Calu3 (cell line): Measurements from ENCODE around the gene SYNGR1. TPM values are rescaled to one million over a fixed set of nuclear protein-coding genes. Genes with fewer than 3 reads are reported as not detected.

Experiments used
- BruUV-seq: library from RNA; stranded (reverse); fragments of 400-500 nt; replicated peaks from 2 replicates; lab custom pipeline; 2021; lab: Mats Ljungman, UMichigan
- CTCF ChIA-PET: fragments of 300-600 bp; sonication (Branson Sonifier 250); formaldehyde crosslinking; loops from one replicate; lab custom pipeline; 2022; ENCODE audit warnings: antibody characterized with exemption; lab: Charles Lee
- DNase-seq: peaks from one replicate; pipeline ENCODE4 v3.0.0; 2022
- H3K27ac Mint-ChIP-seq: one replicate; pipeline ENCODE4 v1.8.0; 2022; ENCODE audit warnings: mixed read lengths; ENCODE audit not compliant: unreplicated experiment
- H3K27me3 Mint-ChIP-seq: one replicate; pipeline ENCODE4 v1.8.0; 2022; ENCODE audit warnings: mixed read lengths; ENCODE audit not compliant: unreplicated experiment
- H3K36me3 Mint-ChIP-seq: one replicate; pipeline ENCODE4 v1.8.0; 2022; ENCODE audit warnings: mild to moderate bottlenecking, moderate library complexity, mixed read lengths; ENCODE audit not compliant: insufficient read depth, unreplicated experiment
- H3K4me1 Mint-ChIP-seq: one replicate; pipeline ENCODE4 v1.8.0; 2022; ENCODE audit warnings: mild to moderate bottlenecking, low read depth, mixed read lengths; ENCODE audit not compliant: unreplicated experiment
- H3K4me3 Mint-ChIP-seq: one replicate; pipeline ENCODE4 v1.8.0; 2022; ENCODE audit warnings: mild to moderate bottlenecking, low read depth, moderate library complexity, mixed read lengths; ENCODE audit not compliant: unreplicated experiment
- H3K9me3 Mint-ChIP-seq: one replicate; pipeline ENCODE4 v1.8.0; 2022; ENCODE audit warnings: low read depth, mixed read lengths; ENCODE audit not compliant: unreplicated experiment
- CTCF ChIP-seq: fragments of 200-600 bp; IDR thresholded peaks from one replicate; pipeline ENCODE4 v1.8.0; 2022; ENCODE audit warnings: antibody characterized with exemption; ENCODE audit not compliant: unreplicated experiment
- intact Hi-C: fragments of 100-400 bp; cut with micrococcal nuclease; formaldehyde crosslinking; loops from one replicate; pipeline ENCODE4 v1.10.0; 2022; ENCODE audit not compliant: unreplicated experiment
- total RNA-seq: library from RNA; stranded (reverse); gene quantifications from 2 replicates; pipeline ENCODE4 v1.2.3, GENCODE V29; 2022

The SYNGR1 gene
- total RNA-seq, 1 experiment from 2014 or later, result 12.3 TPM

GRCh38 chr22:39418696-39419095 lies 68.9 kb downstream of the SYNGR1 start:
- intact Hi-C loops, result no loop called here
- BruUV-seq, result no TSS peak
- Mint-ChIP-seq H3K36me3 (peaks cover 18% of the 10 kb centered on the region), H3K9me3 (no peaks in the 10 kb centered on the region), H3K4me3 (no peak overlapping the region), H3K27me3 (no peaks in the 10 kb centered on the region), H3K4me1 (no peaks in the 10 kb centered on the region), H3K27ac (no peak overlapping the region)
- CTCF ChIA-PET, result interaction anchor here (1.4 kb wide), 1 partner anchor 8 kb away, joined by 3 read pairs; no protein-coding TSS in a partner anchor
- TF ChIP-seq CTCF, result no peak
- no peak for DNase-seq

- intact Hi-C loops, result no loop called here
- no peak overlapping the region for H3K27ac Mint-ChIP-seq
- no peak for DNase-seq
- no peak overlapping the region for H3K4me3 Mint-ChIP-seq
- H3K4me1 Mint-ChIP-seq, result no peaks in the 10 kb centered on the region
- CTCF ChIA-PET, result interaction anchor here (1.4 kb wide), 1 partner anchor 9 kb away, joined by 3 read pairs; no protein-coding TSS in a partner anchor
- H3K36me3 Mint-ChIP-seq, result peaks cover 18% of the 10 kb centered on the region
- no peaks in the 10 kb centered on the region for H3K27me3 Mint-ChIP-seq
- no peak for TF ChIP-seq CTCF
- H3K9me3 Mint-ChIP-seq, result no peaks in the 10 kb centered on the region
- BruUV-seq, result no TSS peak
Observed at GRCh38 chr22:39419096-39419495, 69.3 kb downstream of the SYNGR1 start.

- BruUV-seq, result no TSS peak
- DNase-seq, result no peak
- Mint-ChIP-seq H3K4me1 (no peaks in the 10 kb centered on the region), H3K36me3 (peaks cover 18% of the 10 kb centered on the region), H3K9me3 (no peaks in the 10 kb centered on the region), H3K27me3 (no peaks in the 10 kb centered on the region), H3K4me3 (no peak overlapping the region), H3K27ac (no peak overlapping the region)
- no peak for TF ChIP-seq CTCF
- intact Hi-C loops, result no loop called here
- CTCF ChIA-PET, result interaction anchor here (1.4 kb wide), 1 partner anchor 10 kb away, joined by 3 read pairs; no protein-coding TSS in a partner anchor
Observed at GRCh38 chr22:39419911-39420310, 70.1 kb downstream of the SYNGR1 start.

- H3K9me3 Mint-ChIP-seq, result no peaks in the 10 kb centered on the region
- intact Hi-C loops, result no loop called here
- H3K36me3 Mint-ChIP-seq, result peaks cover 20% of the 10 kb centered on the region
- H3K4me1 Mint-ChIP-seq, result no peaks in the 10 kb centered on the region
- DNase-seq, result no peak
- BruUV-seq, result no TSS peak
- CTCF ChIA-PET, result no interaction called here
- H3K27ac Mint-ChIP-seq, result no peak overlapping the region
- TF ChIP-seq CTCF, result no peak
- H3K27me3 Mint-ChIP-seq, result no peaks in the 10 kb centered on the region
- no peak overlapping the region for H3K4me3 Mint-ChIP-seq
Observed at GRCh38 chr22:39421691-39422090, 71.9 kb downstream of the SYNGR1 start.
